Lower leg skin (tissue), 4 donors: ENCODE measurements around the gene BRICD5. TPM values are rescaled to one million over a fixed set of nuclear protein-coding genes. Genes with fewer than 3 reads are reported as not detected.

ENCODE experiments used
- DNase-seq, 2 donors: peaks; one replicate each; pipeline ENCODE4 v3.0.0-alpha.2; 2019; ENCODE audit warnings: low spot score in 2 of 2
- H3K4me3 ChIP-seq: fragments of 200-600 bp; sonication (generic); 2 replicates; pipeline ENCODE4 v1.5.1; 2017; ENCODE audit warnings: mild to moderate bottlenecking, low read depth; ENCODE audit not compliant: poor library complexity, severe bottlenecking
- POLR2A ChIP-seq, 2 donors: fragments of 450-650 bp; IDR thresholded peaks; one replicate each; pipeline ENCODE4 v1.6.1; 2016 to 2017; ENCODE audit warnings: antibody characterized with exemption in 2 of 2, mild to moderate bottlenecking in 1 of 2, moderate library complexity in 1 of 2
- WGBS, 2 donors: methylation state at CpG; one replicate each; pipeline ENCODE4 v1.1.5; 2018; 5-methylcytosine and 5-hydroxymethylcytosine counted together
- intact Hi-C: fragments of 100-400 bp; cut with DNase I; formaldehyde crosslinking; loops from one replicate; pipeline ENCODE4 v1.15.0; 2023; ENCODE audit warnings: low total_unique reads
- total RNA-seq, 4 donors: library from RNA; depleted of rRNA; stranded (reverse); fragments of >200 nt; gene quantifications; one replicate each; pipeline ENCODE4 v1.1.0, GENCODE V29; 2016
- TF ChIP-seq, protein P1 (sequence below), 3 donors: fragments of 450-650 bp; IDR thresholded peaks; one replicate each; pipeline ENCODE4 v1.5.1; 2016; ENCODE audit warnings: antibody characterized with exemption in 3 of 3, mild to moderate bottlenecking in 3 of 3, moderate library complexity in 2 of 3

Gene BRICD5
- total RNA-seq, 4 donors from 2014 or later: 2.3 to 6.2 (median 2.5) TPM

GRCh38 chr16:2252806-2253148 lies 42.1 kb upstream of the BRICD5 start:
- H3K4me3 ChIP-seq: no peak overlapping the region
- WGBS, 2 donors: 95 to 98% methylated on average over 7 of the region's 7 CpGs
- TF ChIP-seq, protein P1, sequence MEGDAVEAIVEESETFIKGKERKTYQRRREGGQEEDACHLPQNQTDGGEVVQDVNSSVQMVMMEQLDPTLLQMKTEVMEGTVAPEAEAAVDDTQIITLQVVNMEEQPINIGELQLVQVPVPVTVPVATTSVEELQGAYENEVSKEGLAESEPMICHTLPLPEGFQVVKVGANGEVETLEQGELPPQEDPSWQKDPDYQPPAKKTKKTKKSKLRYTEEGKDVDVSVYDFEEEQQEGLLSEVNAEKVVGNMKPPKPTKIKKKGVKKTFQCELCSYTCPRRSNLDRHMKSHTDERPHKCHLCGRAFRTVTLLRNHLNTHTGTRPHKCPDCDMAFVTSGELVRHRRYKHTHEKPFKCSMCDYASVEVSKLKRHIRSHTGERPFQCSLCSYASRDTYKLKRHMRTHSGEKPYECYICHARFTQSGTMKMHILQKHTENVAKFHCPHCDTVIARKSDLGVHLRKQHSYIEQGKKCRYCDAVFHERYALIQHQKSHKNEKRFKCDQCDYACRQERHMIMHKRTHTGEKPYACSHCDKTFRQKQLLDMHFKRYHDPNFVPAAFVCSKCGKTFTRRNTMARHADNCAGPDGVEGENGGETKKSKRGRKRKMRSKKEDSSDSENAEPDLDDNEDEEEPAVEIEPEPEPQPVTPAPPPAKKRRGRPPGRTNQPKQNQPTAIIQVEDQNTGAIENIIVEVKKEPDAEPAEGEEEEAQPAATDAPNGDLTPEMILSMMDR (IDR thresholded peaks at IDR 0.05): no peak
- no peak for TF ChIP-seq POLR2A (IDR thresholded peaks at IDR 0.05)
- intact Hi-C loops: no loop called here
- no peak for DNase-seq

- intact Hi-C loops: no loop called here
- 4 to 10% methylated on average over 18 to 32 of the region's 88 CpGs for WGBS, 2 donors
- TF ChIP-seq POLR2A (IDR thresholded peaks at IDR 0.05): no peak
- TF ChIP-seq, protein P1 (IDR thresholded peaks at IDR 0.05): peak in 1 of 3 donors; percentile 51
- peak; percentile 90 to 98 for DNase-seq
- H3K4me3 ChIP-seq: peak within 1 kb of the TSS; percentile 63
These were observed 40.8 kb upstream of the BRICD5 start, which contains the start of gene ECI1 for GRCh38 chr16:2251296-2252111. ECI1 (minus strand) TSS chr16:2251587; CDS start chr16:2251566, 21 bp downstream.

GRCh38 chr16:2250652-2251295 lies 40.1 kb upstream of the BRICD5 start:
- peak overlapping the region; percentile 63 for H3K4me3 ChIP-seq
- WGBS, 2 donors: 4 to 5% methylated on average over 35 of the region's 35 CpGs
- no peak for TF ChIP-seq POLR2A (IDR thresholded peaks at IDR 0.05)
- intact Hi-C loops: no loop called here
- DNase-seq: no peak

DNA sequence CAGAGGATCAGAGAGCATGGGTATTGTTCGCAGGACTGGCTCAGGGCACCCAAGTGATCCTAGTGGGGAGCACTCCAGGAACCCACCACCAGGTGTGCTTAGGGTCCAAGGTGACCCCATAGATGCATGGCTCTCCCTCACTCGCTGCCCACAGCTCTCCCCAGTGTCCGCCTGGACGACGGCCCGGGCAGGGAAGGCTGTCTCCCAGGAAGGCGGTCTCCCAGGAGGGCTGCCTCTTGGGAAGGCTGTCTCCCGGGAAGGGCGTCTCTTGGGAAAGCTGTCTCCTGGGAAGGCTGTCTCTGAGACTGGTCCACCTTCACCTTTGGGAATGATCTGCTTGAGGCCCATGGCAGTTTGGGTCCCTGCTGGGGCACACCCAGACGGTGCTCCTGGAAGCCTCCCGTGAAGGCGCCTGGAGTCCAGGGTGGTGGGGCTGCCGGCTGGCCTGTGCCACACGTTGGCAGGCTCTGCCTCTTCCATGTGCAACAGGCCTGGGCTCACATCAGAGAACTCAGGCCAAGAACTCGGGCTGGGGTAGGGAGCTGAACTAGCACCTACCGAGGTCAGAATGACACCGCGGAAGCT lies 35.7 kb upstream of the BRICD5 start:
- 91% methylated on average over 14 to 18 of the region's 18 CpGs for WGBS, 2 donors
- TF ChIP-seq, protein P1 (IDR thresholded peaks at IDR 0.05): no peak
- no peak for TF ChIP-seq POLR2A (IDR thresholded peaks at IDR 0.05)
- no peak overlapping the region for H3K4me3 ChIP-seq
- intact Hi-C loops: no loop called here
- DNase-seq: no peak

DNA sequence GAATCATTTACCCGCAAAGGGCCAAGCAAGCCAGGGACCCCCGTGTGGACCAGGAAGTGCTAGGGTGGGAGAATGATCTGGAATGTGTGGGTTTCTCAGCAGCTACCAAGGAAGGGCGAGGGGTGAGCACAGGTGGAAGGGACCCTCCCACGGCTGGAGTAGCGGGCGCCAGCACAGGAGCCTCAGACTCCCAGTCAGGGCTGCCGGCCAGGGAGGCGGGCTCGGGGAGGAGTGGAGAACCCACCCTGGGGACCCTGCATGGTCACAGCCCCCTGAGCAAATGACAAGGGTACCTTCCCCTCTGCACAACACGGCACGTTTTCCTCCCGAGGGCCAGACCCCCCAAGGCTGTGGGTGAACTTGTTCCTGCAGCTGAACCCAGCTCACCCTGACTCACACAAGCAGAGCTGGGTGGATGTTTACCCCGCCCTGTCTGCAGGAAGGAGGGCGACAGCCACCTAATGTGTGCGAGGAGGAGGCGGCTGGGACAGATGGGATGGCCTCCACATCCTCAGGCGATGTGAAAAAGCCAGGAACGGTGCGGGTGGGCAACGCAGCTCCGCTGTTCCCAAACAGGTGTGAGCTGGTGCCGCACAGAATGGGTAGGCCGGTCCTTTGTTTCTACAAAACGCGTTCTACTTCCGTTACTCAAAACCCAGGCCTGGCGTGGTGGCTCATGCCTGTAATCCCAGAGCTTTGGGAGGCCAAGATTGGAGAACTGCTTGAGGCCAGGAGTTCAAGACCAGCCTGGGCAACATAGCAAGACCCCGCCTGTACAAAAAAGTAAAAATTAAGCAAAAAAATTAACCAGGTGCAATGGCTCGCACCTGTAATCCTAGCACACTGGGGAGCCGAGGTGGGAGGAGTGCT lies 34.5 kb upstream of the BRICD5 start:
- TF ChIP-seq, protein P1 (IDR thresholded peaks at IDR 0.05): no peak
- TF ChIP-seq POLR2A (IDR thresholded peaks at IDR 0.05): no peak
- intact Hi-C loops: no loop called here
- DNase-seq: no peak
- H3K4me3 ChIP-seq: no peak overlapping the region
- 93 to 95% methylated on average over 27 to 30 of the region's 30 CpGs for WGBS, 2 donors
